ENCODE results near the gene ABCC2.

- no peak for TF ChIP-seq CTCF (conservative IDR thresholded peaks at IDR 0.05; ENCODE audit: low read length)
- no peak for TF ChIP-seq EZH2phosphoT487 (IDR thresholded peaks at IDR 0.05; ENCODE audit: borderline replicate concordance)
Measured at GRCh38 chr10:99843310-99843709, 60.9 kb downstream of the ABCC2 start.

Data from Loucy (cell line).